Activated CD4-positive, alpha-beta T cell treated with anti-CD3 and anti-CD28 coated beads, Interleukin-2, amount 50 U/mL, for 4 hours (primary cell): ENCODE data around the gene TMEM82.

ENCODE experiments used
- DNase-seq, 2 experiments: peaks; one replicate each; pipeline ENCODE4 v3.0.0-alpha.2; 2020

The TMEM82 gene

DNA sequence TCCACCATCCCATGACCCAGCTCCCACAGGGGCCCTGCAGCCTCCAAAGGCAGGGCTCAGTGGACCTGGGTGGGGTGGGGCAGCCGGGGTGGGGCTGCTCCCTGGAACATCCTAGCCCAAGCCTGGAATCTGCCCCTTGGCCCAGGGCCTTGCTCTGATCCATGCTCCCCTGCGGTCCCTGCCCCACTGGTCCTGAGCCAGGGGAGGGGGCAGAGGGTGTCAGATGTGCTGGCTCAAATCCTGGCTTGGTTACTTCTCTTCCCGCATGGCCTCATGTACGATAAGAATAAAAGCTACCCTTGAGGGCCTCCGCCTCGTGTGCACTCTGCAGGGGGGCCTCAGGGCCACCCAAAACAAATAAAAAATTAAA is 5.4 kb upstream of the TMEM82 start:
- no peak for DNase-seq

DNA sequence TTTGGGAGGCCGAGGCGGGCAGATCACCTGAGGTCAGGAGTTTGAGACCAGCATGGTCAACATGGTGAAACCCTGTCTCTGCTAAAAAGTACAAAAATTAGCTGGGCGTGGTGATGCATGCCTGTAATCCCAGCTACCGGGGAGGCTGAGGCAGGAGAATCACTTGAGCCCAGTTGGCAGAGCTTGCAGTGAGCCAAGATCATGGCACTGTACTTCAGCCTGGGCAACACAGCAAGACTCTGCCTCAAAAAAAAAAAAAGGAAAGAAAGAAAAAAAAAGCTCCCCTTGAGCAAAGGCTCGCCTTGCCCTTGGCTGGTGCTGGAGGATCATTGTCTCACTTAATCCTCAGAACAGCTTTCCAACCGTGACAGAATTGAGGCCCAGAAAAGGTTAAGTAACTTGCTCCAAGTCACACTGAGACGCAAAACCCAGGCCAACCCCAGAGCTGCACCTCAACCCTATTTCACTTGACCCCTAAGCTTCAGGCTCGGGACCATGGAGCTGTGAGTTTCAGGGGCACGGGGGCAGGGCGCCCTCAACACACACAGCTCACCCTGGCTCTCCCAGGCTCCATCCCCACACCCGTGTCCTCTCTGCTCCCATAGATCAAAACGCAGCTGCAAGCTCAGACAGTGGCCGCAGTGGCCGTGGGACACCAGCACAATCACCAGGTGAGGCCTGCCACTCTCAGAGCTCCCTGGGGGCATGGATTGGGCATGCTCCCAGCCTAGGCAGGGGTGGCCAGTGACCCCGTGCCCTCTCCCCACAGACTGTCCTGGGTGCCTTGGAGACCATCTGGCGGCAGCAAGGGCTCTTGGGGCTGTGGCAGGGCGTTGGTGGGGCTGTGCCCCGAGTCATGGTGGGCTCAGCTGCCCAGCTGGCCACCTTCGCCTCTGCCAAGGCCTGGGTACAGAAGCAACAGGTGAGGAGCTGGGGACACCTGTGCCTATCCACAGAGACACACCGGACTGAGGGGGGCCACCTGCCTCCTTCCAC is 4.7 kb upstream of the TMEM82 start:
- DNase-seq: no peak

GRCh38 chr1:15738416-15739113 is 3.7 kb upstream of the TMEM82 start:
- DNase-seq: no peak

- DNase-seq: no peak
These were observed 3.0 kb upstream of the TMEM82 start for GRCh38 chr1:15739259-15739658.

DNA sequence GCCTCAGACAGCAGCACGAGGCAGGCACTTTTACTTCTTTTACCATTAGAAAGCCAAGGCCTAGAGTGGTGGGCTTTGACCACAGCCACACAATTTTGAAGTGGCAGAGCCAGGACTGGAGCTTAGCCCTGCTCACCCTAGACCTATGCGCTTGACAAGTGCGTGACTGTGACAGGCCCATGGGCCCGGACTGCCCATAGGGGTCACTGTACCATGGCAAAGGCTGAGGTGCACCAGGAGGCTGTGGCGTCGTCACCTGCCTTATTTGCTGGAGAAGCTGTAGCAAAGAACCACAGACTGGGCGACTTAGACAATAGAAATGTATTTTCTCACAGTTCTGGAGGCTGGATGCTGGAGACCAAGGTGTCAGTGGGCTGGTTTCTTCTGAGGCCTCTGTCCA is 2.6 kb upstream of the TMEM82 start:
- DNase-seq: no peak

- peak; percentile 54 to 62 for DNase-seq
These were observed 1.1 kb upstream of the TMEM82 start for GRCh38 chr1:15740924-15741850.

- DNase-seq: no peak
These were observed 1.9 kb downstream of the TMEM82 start for GRCh38 chr1:15744122-15744679.

- DNase-seq: no peak
These were observed 5.1 kb downstream of the TMEM82 start for GRCh38 chr1:15747378-15747777.

DNA sequence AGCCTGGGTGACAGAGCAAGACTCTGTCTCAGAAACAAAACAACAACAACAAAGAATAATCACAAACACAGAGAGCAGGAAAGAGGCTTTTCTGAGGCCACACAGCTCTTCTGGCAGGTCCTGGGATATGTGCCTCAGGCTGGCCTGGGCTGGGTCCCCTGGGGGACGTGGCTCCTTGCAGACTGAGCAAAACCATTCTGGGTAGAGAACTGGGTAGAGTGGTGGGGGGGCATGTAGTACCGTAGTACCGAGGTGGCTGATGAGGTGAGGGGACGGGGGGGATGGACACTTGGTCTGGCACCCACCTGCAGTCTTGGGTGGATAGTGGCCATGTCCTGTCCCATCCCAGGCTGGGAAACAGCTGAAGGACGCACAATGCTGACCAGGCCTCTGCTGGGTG is 6.0 kb downstream of the TMEM82 start:
- no peak for DNase-seq

- DNase-seq: no peak
These were observed 6.5 kb downstream of the TMEM82 start for GRCh38 chr1:15748690-15749398.

GRCh38 chr1:15749399-15750291 is 7.3 kb downstream of the TMEM82 start:
- DNase-seq: no peak

DNA sequence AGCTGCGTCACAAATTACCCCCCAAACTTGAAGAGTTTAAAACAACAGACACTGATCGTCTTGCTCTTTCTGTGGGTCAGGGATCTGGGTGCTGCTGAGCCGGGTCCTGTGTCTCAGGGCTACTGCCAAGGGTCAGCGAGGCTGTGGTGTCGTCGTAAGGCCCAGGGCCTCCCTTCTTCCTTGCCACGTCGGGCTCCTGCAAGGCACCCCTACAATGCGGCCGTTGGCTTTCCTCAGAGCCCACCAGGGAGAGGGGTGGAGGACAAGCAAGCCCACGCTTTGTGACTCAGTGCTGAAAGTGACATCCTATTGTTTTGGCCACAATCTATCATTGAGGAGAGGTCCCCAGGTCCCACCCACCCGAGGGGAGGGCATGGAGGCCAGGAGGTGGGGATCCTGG is 8.6 kb downstream of the TMEM82 start:
- no peak for DNase-seq

- DNase-seq: no peak
These were observed 9.4 kb downstream of the TMEM82 start for GRCh38 chr1:15751717-15752116.

DNA sequence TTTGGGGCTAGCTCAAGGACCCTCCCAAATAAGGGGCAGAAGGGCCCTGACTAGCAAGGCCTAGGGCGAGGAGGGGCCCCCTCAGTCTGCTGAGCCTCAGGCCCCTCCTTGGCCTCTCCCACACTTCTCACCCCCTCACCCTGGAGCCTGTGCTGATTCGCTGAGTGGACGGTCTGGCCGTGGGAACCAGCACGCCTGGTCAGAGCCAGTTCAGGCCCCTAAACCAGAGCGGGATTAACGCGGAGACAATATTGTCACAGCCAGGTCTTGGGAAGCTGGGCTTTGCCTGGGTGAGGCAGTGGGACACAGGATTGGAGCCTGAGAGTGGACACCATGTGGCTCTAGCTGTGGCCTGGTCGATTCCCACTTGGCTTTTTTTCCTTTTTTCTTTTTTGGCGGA is 11.5 kb downstream of the TMEM82 start:
- DNase-seq: no peak

- DNase-seq: no peak
These were observed 12.8 kb downstream of the TMEM82 start for GRCh38 chr1:15755021-15755645.

DNA sequence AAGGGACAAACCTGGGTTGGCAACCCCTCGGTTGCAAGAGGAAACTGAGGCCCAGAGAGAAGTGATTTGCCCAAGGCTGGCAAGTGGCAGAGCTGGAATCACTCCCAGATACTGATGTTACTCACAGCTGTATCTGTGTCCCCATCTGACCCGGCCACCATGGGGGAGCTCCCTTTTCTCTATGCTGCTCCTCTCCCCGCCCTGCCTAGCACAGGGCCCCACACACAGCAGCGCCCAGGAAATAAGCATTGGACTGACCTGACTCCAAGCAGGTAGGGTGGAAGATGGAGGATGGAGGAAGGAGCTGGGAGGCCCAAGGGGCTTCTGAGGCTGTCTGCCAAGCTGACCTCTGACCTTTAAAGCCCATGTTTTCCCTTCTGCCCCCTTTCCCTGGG is 13.3 kb downstream of the TMEM82 start:
- no peak for DNase-seq

DNA sequence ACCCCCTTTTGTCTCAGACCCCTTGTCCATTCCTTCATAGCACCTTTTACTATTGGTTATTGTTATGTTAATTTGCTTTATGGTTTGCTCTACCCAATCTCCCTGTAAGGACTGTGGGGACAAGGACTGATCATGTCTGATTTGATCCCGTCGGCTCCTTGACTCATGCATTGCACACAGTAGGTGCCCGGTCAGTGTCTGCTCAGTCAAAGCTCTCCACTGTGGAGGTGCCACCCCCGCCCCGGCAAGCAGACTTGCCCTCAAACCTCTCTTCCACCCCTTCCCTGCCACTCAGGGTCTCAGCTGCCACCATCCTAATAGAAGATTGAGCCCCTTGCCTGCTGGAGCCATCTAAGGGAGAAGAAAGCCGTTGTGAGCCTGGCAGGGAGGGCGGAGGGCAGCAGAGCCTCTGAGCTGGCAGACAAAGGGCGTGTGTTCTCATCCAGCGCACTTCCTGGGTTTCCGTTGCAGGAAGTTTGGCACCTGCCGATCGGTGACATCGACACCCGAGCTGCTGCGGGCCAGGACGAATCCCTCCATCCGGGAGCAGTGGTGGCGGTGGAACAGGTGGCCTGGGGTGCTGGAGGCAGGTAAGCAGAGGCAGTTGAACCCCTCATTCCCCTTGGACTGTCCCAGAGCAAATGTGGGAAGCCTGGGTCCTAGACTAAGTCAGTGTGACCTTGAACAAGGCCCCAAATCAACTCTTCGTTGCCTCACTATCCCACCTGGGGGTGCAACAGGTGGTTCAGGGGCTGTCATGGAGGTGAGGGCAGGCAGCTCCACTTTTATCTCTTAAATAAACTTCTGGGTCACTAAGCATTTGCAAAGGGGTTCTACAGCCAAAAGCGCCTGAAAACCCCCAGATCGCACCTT is 14.1 kb downstream of the TMEM82 start:
- no peak for DNase-seq

DNA sequence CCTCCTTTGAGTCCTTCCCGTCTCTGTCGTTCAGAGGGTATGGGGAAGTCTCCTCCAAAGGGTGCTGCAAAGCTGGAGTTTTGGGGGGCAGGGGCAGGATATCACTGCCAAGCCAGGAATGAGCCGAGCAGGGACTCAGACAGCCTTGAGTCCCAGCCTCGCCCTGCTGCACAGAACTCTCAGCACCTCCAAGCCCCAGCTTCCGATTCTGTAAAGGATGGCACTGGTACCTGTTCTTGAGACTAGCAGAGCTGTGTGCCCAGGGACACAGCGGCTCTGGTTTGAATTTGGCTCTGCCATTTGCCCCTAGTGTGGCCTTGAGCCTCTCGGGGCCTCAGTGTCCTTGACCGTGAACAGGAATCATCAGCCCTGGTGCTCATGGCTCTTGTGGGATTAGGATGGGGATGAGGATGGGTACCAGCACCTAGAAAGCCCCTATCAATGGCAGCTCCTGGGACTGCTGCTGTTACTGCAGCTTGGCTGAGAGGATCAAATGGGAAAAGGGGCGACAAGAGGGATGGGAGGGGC is 14.8 kb downstream of the TMEM82 start:
- no peak for DNase-seq
